Measurements from ENCODE around the gene CLN6.

DNA sequence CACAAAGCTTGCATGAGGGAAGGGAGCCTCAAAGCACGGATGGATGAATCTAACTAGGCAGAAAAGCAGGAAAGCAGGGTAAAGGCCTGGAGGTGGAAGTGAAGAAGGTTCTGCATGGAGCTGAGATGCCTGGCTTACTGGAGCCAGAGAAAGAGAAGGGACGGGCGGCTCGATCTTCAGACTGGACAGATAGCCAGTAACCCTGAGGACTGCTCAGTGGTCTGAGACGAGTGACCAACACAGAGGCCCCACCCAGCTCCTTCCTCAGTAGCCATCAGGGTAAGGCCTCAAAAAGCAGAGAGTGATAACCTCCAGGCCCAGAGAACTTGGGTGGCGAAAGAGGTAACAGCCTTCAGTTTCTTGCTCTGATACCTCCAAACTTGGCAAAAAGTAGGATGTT, 6.4 kb downstream of the CLN6 start:
- TF ChIP-seq, protein P1, sequence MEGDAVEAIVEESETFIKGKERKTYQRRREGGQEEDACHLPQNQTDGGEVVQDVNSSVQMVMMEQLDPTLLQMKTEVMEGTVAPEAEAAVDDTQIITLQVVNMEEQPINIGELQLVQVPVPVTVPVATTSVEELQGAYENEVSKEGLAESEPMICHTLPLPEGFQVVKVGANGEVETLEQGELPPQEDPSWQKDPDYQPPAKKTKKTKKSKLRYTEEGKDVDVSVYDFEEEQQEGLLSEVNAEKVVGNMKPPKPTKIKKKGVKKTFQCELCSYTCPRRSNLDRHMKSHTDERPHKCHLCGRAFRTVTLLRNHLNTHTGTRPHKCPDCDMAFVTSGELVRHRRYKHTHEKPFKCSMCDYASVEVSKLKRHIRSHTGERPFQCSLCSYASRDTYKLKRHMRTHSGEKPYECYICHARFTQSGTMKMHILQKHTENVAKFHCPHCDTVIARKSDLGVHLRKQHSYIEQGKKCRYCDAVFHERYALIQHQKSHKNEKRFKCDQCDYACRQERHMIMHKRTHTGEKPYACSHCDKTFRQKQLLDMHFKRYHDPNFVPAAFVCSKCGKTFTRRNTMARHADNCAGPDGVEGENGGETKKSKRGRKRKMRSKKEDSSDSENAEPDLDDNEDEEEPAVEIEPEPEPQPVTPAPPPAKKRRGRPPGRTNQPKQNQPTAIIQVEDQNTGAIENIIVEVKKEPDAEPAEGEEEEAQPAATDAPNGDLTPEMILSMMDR (IDR thresholded peaks at IDR 0.05): no peak
- no peak for TF ChIP-seq ZFX (IDR thresholded peaks at IDR 0.05; ENCODE audit: borderline replicate concordance)
